GM13977 (cell line): ENCODE measurements around the gene DDA1.

Source experiments
- DNase-seq: peaks from one replicate; pipeline ENCODE4 v3.0.0; 2012; ENCODE audit warnings: low spot score
- CTCF ChIP-seq: IDR thresholded peaks from 2 replicates; pipeline ENCODE4 v1.5.1; 2012; ENCODE audit warnings: mild to moderate bottlenecking, control low read depth; ENCODE audit not compliant: insufficient read depth; ENCODE audit errors: extremely low read depth, missing control alignments
- in situ Hi-C: fragments of 300-500 bp; cut with MboI; formaldehyde crosslinking; loops from one replicate; pipeline ENCODE4 v1.12.0; 2022; ENCODE audit warnings: low sequenced_read_pairs, low pct_unique_long_range_greater_than_20kb, mixed read lengths, inconsistent platforms; ENCODE audit not compliant: unreplicated experiment

Gene DDA1

GRCh38 chr19:17300992-17301619, 8.3 kb upstream of the DDA1 start:
- TF ChIP-seq CTCF = no peak
- in situ Hi-C loops = no loop called here
- DNase-seq = no peak

DNA sequence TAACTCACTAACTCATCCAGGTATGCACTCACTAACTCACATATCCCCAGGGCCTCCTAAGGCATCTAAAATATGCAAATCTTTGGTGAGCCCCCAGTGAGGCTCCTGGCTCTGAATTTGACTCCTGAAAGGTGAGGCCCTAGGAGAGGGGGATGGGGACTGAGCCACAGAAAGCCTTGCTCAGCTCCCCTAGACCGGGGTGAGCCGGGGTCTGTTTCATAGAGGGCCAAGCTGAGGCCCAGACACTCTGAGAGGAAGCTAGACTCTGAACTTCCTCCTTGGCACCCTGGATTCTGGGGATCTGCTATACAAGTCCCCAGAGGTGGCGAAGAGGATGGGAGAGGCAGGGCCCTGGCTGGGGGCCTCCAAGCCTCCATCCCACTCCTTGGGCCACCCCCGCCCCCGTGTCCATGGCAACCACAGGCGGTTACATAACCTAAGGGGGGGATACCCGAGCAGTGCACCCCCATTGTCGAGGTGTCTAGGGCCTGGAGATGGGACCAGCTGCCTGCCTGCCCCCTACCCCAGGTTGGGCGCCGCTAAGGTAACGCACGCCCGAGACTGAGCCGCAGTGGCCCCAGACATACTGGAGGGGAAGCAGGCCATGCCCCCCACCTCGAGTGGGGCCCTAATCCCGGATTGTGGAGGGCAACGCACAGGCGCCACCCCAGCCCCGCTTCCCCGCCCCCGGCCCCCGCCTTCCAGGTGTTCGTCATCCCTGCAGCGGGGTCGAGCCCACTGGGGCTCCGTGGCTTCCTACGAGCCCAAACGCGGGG, 6.8 kb upstream of the DDA1 start:
- DNase-seq = no peak
- in situ Hi-C loops = no loop called here
- no peak for TF ChIP-seq CTCF

DNA sequence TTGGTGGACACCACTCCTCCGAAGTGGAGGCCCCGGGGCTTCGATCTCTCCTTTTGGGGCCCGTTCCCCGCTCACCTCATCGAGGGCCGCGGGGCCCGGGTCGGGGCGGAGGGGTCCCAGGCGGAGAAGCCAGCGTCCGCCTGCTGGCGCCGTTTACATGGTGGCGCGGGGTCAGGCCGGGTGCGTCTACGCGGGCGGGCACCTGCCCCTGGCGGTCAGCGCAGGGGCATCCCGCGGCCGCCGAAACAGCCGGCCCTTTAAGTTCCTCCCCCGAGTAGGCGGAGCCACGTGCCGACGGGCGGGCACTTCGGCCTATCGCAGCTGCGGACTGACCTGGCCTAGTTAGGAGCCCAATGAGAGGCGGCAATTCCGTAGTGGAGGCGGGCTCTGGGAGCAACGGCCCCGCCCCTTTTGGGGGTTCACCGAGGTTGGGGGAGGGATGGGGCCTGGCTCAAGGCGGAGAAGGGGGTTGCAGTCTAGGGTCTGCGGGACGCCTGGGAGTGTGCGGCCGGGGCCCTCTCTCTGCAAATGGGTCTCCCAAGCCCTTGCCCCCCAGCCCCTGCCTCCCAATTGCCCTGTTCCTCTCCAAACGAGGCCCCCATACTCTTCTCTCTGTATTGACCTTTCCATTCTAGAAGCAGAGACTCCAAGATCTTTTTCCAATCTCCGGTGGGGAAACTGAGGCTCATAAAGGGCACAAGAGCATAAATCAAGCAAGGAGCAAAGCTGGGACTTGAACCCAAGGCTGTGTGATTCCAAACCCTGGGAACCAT, 6.0 kb upstream of the DDA1 start, which contains the start of gene ABHD8:
Gene ABHD8 (minus strand): TSS at position 259 of the 773 bp plus-strand sequence. CDS start 1,809 bp downstream, outside the sequence.
- in situ Hi-C loops = no loop called here
- peak; percentile 28 for TF ChIP-seq CTCF
- peak; percentile 97 for DNase-seq

- no peak for DNase-seq
- in situ Hi-C loops = no loop called here
- TF ChIP-seq CTCF = no peak
Observed at GRCh38 chr19:17303940-17304267, 5.5 kb upstream of the DDA1 start.

- in situ Hi-C loops = no loop called here
- no peak for TF ChIP-seq CTCF
- DNase-seq = no peak
Observed at GRCh38 chr19:17304386-17305215, 4.8 kb upstream of the DDA1 start.

DNA sequence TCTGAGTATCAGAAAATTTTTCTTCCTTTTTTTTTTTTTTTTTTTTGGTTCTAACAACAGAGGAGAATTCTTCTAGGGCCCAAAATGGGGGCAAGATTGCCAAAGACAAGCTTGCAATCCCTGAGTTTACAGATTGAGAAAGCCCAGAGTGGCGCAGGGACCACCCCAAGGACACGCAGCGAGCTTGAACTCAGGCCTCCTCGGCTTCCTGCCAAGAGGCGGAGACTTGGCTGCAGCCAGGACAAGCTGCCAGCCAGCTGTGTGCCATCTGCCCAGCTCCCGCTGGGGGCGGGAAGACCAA, 4.2 kb upstream of the DDA1 start:
- DNase-seq = no peak
- no peak for TF ChIP-seq CTCF
- in situ Hi-C loops = no loop called here
